Choroid plexus epithelial cell (primary cell): ENCODE data around the gene CRHR1.

Experiments
- DNase-seq: peaks from one replicate; pipeline ENCODE4 v3.0.0-alpha.2; 2010; ENCODE audit warnings: low read depth
- H3K4me3 ChIP-seq: 2 replicates; pipeline ENCODE4 v1.5.1; 2011; ENCODE audit warnings: low read depth, mild to moderate bottlenecking, control low read depth, low read length, moderate library complexity
- TF ChIP-seq, protein P1 (sequence below): conservative IDR thresholded peaks from 2 replicates; pipeline ENCODE4 v1.5.1; 2011; ENCODE audit warnings: low read depth, mild to moderate bottlenecking, control low read depth, inconsistent platforms, low read length, moderate library complexity

The CRHR1 gene

GRCh38 chr17:45836047-45837044 lies 52.2 kb downstream of the CRHR1 start:
- DNase-seq = no peak
- TF ChIP-seq, protein P1, sequence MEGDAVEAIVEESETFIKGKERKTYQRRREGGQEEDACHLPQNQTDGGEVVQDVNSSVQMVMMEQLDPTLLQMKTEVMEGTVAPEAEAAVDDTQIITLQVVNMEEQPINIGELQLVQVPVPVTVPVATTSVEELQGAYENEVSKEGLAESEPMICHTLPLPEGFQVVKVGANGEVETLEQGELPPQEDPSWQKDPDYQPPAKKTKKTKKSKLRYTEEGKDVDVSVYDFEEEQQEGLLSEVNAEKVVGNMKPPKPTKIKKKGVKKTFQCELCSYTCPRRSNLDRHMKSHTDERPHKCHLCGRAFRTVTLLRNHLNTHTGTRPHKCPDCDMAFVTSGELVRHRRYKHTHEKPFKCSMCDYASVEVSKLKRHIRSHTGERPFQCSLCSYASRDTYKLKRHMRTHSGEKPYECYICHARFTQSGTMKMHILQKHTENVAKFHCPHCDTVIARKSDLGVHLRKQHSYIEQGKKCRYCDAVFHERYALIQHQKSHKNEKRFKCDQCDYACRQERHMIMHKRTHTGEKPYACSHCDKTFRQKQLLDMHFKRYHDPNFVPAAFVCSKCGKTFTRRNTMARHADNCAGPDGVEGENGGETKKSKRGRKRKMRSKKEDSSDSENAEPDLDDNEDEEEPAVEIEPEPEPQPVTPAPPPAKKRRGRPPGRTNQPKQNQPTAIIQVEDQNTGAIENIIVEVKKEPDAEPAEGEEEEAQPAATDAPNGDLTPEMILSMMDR = no peak
- H3K4me3 ChIP-seq = no peak overlapping the region

DNA sequence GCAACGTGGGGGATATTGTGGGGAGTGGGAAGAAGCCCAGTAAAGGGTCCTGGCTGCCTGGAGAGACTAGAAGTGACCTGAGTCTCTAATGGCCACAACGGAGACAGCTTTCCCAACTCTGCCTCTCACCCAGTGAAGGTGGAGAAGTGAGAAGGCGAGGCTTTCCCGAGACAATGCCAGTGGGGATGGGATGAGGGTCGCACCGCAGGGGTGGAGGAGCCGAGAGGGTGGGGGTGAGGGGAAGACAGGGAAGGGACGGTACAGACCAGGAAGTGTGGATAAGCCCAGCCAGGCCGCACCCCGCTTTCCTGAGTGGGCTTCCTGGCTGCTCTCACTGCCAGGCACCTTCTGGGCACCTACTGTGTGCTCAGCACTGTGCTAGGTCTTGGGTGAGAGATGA lies 53.1 kb downstream of the CRHR1 start:
- no peak overlapping the region for H3K4me3 ChIP-seq
- TF ChIP-seq, protein P1 = no peak
- DNase-seq = no peak

DNA sequence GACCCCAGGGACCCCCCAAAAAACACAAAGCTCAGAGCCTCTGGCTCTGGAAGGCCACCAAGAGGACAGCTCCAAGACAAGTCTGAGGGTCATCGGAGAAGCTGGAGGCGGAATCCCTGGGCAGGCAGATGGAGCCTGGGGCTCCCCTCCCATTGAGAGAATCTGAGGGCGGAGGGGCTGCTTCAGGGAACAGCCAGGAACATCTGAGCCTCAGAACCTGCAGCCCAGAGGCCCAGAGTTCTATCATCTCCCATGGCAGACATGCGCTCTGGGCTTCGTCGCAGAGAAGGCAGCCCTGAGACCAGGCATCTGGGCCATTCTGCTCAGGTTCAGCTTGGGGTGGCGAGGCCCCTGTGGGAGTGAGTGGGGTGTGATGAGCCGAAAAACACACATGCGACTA lies 53.5 kb downstream of the CRHR1 start:
- no peak overlapping the region for H3K4me3 ChIP-seq
- no peak for DNase-seq
- TF ChIP-seq, protein P1 = no peak

- DNase-seq = no peak
- TF ChIP-seq, protein P1 = no peak
- no peak overlapping the region for H3K4me3 ChIP-seq
These were observed 54.7 kb downstream of the CRHR1 start for GRCh38 chr17:45838751-45839295.

DNA sequence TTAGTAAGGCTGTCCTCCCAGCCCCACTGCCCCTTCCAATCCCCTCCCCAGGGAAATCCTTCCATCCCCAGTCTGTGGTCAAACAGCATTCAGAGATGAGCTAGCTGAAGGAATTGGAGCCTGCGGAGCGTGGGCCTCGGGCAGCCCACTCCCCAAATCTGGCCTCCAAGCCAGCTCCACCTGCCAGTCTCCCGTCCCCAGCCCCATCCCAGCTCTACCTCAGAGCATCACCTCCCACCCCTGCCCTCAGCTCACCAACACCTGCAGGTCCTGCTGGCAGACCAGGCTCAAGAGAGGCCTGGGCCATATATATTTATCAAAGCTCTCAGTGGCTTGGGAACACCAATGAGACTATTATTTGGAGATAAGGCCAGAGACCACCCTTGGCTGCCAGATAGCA lies 55.3 kb downstream of the CRHR1 start:
- H3K4me3 ChIP-seq = no peak overlapping the region
- TF ChIP-seq, protein P1 = no peak

DNA sequence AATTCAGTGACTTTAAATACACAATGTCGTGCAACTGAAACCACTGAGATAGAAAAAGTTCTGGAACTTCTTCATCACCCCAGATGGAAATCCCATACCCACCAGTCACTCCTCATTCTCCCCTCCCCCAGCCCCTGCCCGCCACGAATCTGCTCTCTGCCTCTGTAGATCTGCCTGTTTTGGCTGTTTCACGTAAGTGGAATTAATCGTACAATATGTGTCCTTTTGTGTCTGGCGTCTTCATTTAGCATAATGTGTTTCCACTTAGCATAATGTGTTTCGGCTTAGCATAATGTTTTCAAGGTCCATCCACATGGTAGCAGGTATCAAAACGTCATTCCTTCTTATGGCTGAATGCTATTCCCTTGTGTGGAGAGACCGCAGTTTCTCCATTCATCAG lies 57.1 kb downstream of the CRHR1 start:
- TF ChIP-seq, protein P1 = no peak
- no peak overlapping the region for H3K4me3 ChIP-seq
- DNase-seq = no peak

More for the DNA sequence above, 55.3 kb downstream of the CRHR1 start:
- DNase-seq = no peak
